HepG2 (cell line): ENCODE data around the gene QTRT2. TPM values are rescaled to one million over a fixed set of nuclear protein-coding genes. Genes with fewer than 3 reads are reported as not detected.

Experiments used
- ATAC-seq: fragments of 200-7000 bp; cut with Tn5 transposase; 3 replicates; pipeline ENCODE4 v1.9.1; 2020; ENCODE audit warnings: mild to moderate bottlenecking, moderate library complexity
- BruUV-seq: library from RNA; stranded (reverse); fragments of 400-500 nt; replicated peaks from 2 replicates; lab custom pipeline; 2021; lab: Mats Ljungman, UMichigan
- CTCF ChIA-PET: fragments of 300-600 bp; formaldehyde crosslinking; extraction: SDS; loops from one replicate; lab custom pipeline; 2021; ENCODE audit warnings: low total read pairs, inconsistent platforms, low intra/inter-chr PET ratio; lab: Yijun Ruan, JAX
- POLR2A ChIA-PET: fragments of 350-600 bp; sonication (Branson Sonifier 250); formaldehyde crosslinking; loops from one replicate; lab custom pipeline; 2020; ENCODE audit warnings: antibody characterized with exemption, inconsistent platforms; lab: Yijun Ruan, JAX
- DNase-seq: peaks from one replicate; pipeline ENCODE4 v3.0.0-alpha.2; 2015; ENCODE audit warnings: low spot score
- FAIRE-seq: peaks from 3 replicates; lab custom pipeline; 2011; peaks lifted over from hg19 to GRCh38; lab: Jason Lieb, UNC
- H2AFZ ChIP-seq: one replicate; pipeline ENCODE4 v1.6.1; 2011; ENCODE audit warnings: low read length, inconsistent platforms
- H3K27ac ChIP-seq: fragments of 300-600 bp; 3 replicates; pipeline ENCODE4 v1.8.0; 2011; ENCODE audit warnings: mixed run types, mild to moderate bottlenecking, mixed read lengths, low read length, inconsistent platforms; ENCODE audit not compliant: insufficient read depth; ENCODE audit errors: extremely low read length
- H3K27me3 ChIP-seq, 2 experiments: fragments of 200-600 bp in 1 of 2; 2 replicates in 1 of 2; 3 replicates in 1 of 2; pipeline versions ENCODE4 v1.6.0 to v1.8.0; 2011; ENCODE audit warnings: low read length in 2 of 2, mild to moderate bottlenecking in 2 of 2, moderate library complexity in 2 of 2, inconsistent platforms in 1 of 2; ENCODE audit not compliant: insufficient read depth in 2 of 2, control insufficient read depth in 1 of 2
- H3K36me3 ChIP-seq, 2 experiments: fragments of 200-600 bp in 1 of 2; replicated peaks in 1 of 2; 2 replicates in 1 of 2; 3 replicates in 1 of 2; pipeline versions ENCODE4 v1.5.1 to v1.8.0; 2011; ENCODE audit warnings: low read length in 2 of 2, inconsistent platforms in 1 of 2; ENCODE audit not compliant: insufficient read depth in 2 of 2, control insufficient read depth in 1 of 2
- H3K4me1 ChIP-seq: 2 replicates; pipeline ENCODE4 v1.5.1; 2012; ENCODE audit warnings: low read length, inconsistent platforms; ENCODE audit not compliant: insufficient read depth
- H3K4me2 ChIP-seq: 2 replicates; pipeline ENCODE4 v1.6.0; 2011; ENCODE audit warnings: low read depth, low read length, inconsistent platforms
- H3K4me3 ChIP-seq, 3 experiments: fragments of 200-600 bp in 1 of 3; sonication (generic), shearing (Covaris generic) in 1 of 3; replicated peaks in 1 of 3; 2 replicates each; pipeline ENCODE4 v1.5.1; 2011 to 2016; ENCODE audit warnings: low read length in 3 of 3, inconsistent platforms in 2 of 3, low read depth in 2 of 3, mild to moderate bottlenecking in 2 of 3, control low read depth in 1 of 3, mixed read lengths in 1 of 3; ENCODE audit not compliant: insufficient read depth in 1 of 3
- H3K79me2 ChIP-seq: one replicate; pipeline ENCODE4 v1.6.1; 2011; ENCODE audit warnings: low read length, inconsistent platforms; ENCODE audit not compliant: insufficient read depth
- H3K9ac ChIP-seq: 2 replicates; pipeline ENCODE4 v1.6.0; 2011; ENCODE audit warnings: mild to moderate bottlenecking, low read depth, low read length, inconsistent platforms; ENCODE audit not compliant: insufficient read depth
- H3K9me3 ChIP-seq: 2 replicates; pipeline ENCODE4 v1.5.1; 2012; ENCODE audit warnings: mild to moderate bottlenecking, low read length
- H4K20me1 ChIP-seq: 2 replicates; pipeline ENCODE4 v1.6.0; 2011; ENCODE audit warnings: inconsistent platforms, mild to moderate bottlenecking, low read length, moderate library complexity; ENCODE audit not compliant: insufficient read depth
- CENPBD1 ChIP-seq: sonication (generic); formaldehyde crosslinking; IDR thresholded peaks from 2 replicates; pipeline ENCODE4 v1.8.0; 2022; ENCODE audit warnings: missing genetic modification reagents, low read depth, mild to moderate bottlenecking, borderline replicate concordance
- CHCHD3 ChIP-seq: sonication (generic); formaldehyde crosslinking; IDR thresholded peaks from 2 replicates; pipeline ENCODE4 v1.8.0; 2022; ENCODE audit warnings: mild to moderate bottlenecking, missing genetic modification reagents, moderate library complexity
- ELK4 ChIP-seq: sonication (generic); formaldehyde crosslinking; IDR thresholded peaks from 2 replicates; pipeline ENCODE4 v1.9.0; 2021; ENCODE audit warnings: missing genetic modification reagents, borderline replicate concordance
- HMGXB3 ChIP-seq: sonication (generic); formaldehyde crosslinking; IDR thresholded peaks from 2 replicates; pipeline ENCODE4 v1.4.0; 2020; ENCODE audit warnings: missing genetic modification reagents, borderline replicate concordance
- KDM5A ChIP-seq: fragments of 200-600 bp; sonication (generic); IDR thresholded peaks from 2 replicates; pipeline ENCODE4 v1.7.0; 2018; ENCODE audit warnings: antibody characterized with exemption, mild to moderate bottlenecking, low read length, borderline replicate concordance
- KDM5B ChIP-seq: sonication (generic); formaldehyde crosslinking; IDR thresholded peaks from 2 replicates; pipeline ENCODE4 v1.4.0; 2020; ENCODE audit warnings: missing genetic modification reagents, mild to moderate bottlenecking, borderline replicate concordance
- NFIB ChIP-seq: sonication (generic); formaldehyde crosslinking; IDR thresholded peaks from 2 replicates; pipeline ENCODE4 v1.9.0; 2021; ENCODE audit warnings: missing genetic modification reagents, mild to moderate bottlenecking, borderline replicate concordance
- REST ChIP-seq, 2 experiments: IDR thresholded peaks; 2 replicates each; pipeline ENCODE4 v1.6.1; 2011 to 2012; ENCODE audit warnings: low read length in 2 of 2, borderline replicate concordance in 1 of 2, low read depth in 1 of 2, mild to moderate bottlenecking in 1 of 2, moderate library complexity in 1 of 2
- ZBTB7A ChIP-seq: sonication (generic); formaldehyde crosslinking; IDR thresholded peaks from 2 replicates; pipeline ENCODE4 v1.8.0; 2022; ENCODE audit warnings: mild to moderate bottlenecking, missing genetic modification reagents
- ZNF17 ChIP-seq: sonication (generic); formaldehyde crosslinking; IDR thresholded peaks from 2 replicates; pipeline ENCODE4 v1.5.0; 2020; ENCODE audit warnings: mild to moderate bottlenecking, missing genetic modification reagents
- ZNF18 ChIP-seq: sonication (generic); formaldehyde crosslinking; IDR thresholded peaks from 2 replicates; pipeline ENCODE4 v1.8.0; 2022; ENCODE audit warnings: mild to moderate bottlenecking, missing genetic modification reagents; ENCODE audit not compliant: insufficient replicate concordance
- in situ Hi-C: cut with HindIII; loops from 2 replicates; pipeline ENCODE4 v1.10.0; 2017; ENCODE audit warnings: low pct_unique_long_range_greater_than_20kb; ENCODE audit not compliant: extremely low pct_ligation_motif_present
- intact Hi-C: fragments of 100-400 bp; cut with micrococcal nuclease; formaldehyde crosslinking; loops from one replicate; pipeline ENCODE4 v1.10.0; 2022; ENCODE audit not compliant: unreplicated experiment
- polyA plus RNA-seq, 8 experiments: library from polyadenylated mRNA; depleted of rRNA in 3 of 8; stranded (reverse) in 7 of 8; unstranded in 1 of 8; fragments of >200 nt; fragmentation: Illumina TruSeq in 4 of 8; extraction: Trizol in 4 of 8; gene quantifications; 2 replicates each; pipeline versions ENCODE4 v1.2.1 to v1.2.3, GENCODE V29; 2011 to 2016; ENCODE audit warnings: low read depth in 4 of 8, missing spikeins in 1 of 8, mixed read lengths in 1 of 8; ENCODE audit not compliant: insufficient read depth in 1 of 8
- total RNA-seq, 5 experiments: library from RNA; depleted of rRNA; stranded (reverse); fragments of >200 nt; fragmentation: Illumina TruSeq; extraction: Trizol; gene quantifications; 2 replicates each; pipeline ENCODE4 v1.2.3, GENCODE V29; 2016; ENCODE audit warnings: low read depth in 1 of 5

Gene QTRT2
- total and polyA plus RNA-seq, 2 of the 13 experiments (the other 11 are each of a cell fraction or from before 2014, with no cell fraction given): 7.1 to 33.4 TPM

GRCh38 chr3:114035896-114036295, 20.6 kb upstream of the QTRT2 start (continued):
- TF ChIP-seq ELK4 (CRISPR knock-in tag): no peak
- no peak for TF ChIP-seq REST (IDR thresholded peaks at IDR 0.05; ENCODE audit: borderline replicate concordance in 1 of 2, low read depth in 1 of 2, low read length in 2 of 2)
- no peak for TF ChIP-seq ZBTB7A (CRISPR knock-in tag)
- TF ChIP-seq KDM5A: no peak
- no peak for TF ChIP-seq NFIB (CRISPR knock-in tag)
- no peak for TF ChIP-seq KDM5B (CRISPR knock-in tag)

- BruUV-seq: no TSS peak
- no peaks in the 10 kb centered on the region for H3K79me2 ChIP-seq
- TF ChIP-seq CHCHD3 (CRISPR knock-in tag) (no peak), ZNF18 (CRISPR knock-in tag) (no peak), ZNF17 (no peak), CENPBD1 (CRISPR knock-in tag) (no peak), HMGXB3 (no peak)
Observed at GRCh38 chr3:114043205-114043604, 13.3 kb upstream of the QTRT2 start.

More at GRCh38 chr3:114043205-114043604, 13.3 kb upstream of the QTRT2 start:
- H3K27ac ChIP-seq: no peak overlapping the region
- POLR2A ChIA-PET: no interaction called here
- no peaks in the 10 kb centered on the region for H3K4me1 ChIP-seq
- no peaks in the 10 kb centered on the region for H3K27me3 ChIP-seq
- FAIRE-seq (no peak), DNase-seq (no peak), ATAC-seq (no peak)
- H4K20me1 ChIP-seq: no peaks in the 10 kb centered on the region
- H3K9ac ChIP-seq: no peak overlapping the region
- H2AFZ ChIP-seq: no peak overlapping the region
- CTCF ChIA-PET: no interaction called here
- intact Hi-C loops (no loop called here), in situ Hi-C loops (no loop called here)
- no peak overlapping the region for H3K4me3 ChIP-seq
- no peak overlapping the region for H3K4me2 ChIP-seq
- H3K36me3 ChIP-seq: no peaks in the 10 kb centered on the region
- H3K9me3 ChIP-seq: no peaks in the 10 kb centered on the region
